GM12874 (cell line): ENCODE measurements around the gene RENBP.

Source experiments
- CTCF ChIP-seq: IDR thresholded peaks from 2 replicates; pipeline ENCODE4 v1.5.1; 2011; ENCODE audit warnings: low read depth, mild to moderate bottlenecking, control low read depth, low read length, moderate library complexity; ENCODE audit not compliant: insufficient read depth

RENBP gene

DNA sequence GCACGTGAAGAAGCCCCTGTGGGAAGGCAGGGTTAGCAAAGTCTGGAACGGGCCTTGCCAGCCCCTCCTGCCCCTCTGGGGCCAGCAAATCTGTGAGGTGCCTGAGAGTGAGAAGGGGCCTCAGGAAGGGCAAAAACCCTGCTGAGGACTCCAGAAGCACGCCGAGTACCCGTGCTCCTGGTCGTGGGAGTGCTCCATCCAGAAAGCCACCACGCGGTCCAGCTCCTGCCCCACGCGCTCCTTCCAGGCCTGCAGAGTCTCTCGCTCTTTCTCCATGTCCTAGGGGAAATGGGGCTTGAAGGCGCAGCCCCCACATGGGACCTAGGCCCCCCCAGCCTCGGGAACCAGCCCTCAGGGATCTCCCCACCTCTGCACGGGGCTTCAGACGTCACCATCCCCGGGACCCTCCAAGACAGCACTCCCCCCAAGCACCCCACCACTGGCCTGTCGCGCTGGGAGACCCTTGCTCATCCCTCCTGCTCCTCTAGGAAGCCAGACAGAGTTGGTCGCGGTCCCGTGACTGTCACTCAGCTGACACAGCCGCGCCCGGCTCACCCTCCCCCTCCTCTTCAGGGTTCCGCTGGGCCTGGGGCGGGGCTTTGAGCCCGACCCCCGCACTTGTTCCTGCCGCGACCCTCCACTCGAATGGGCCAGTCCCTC is at the start of gene RENBP:
RENBP (minus strand) TSS at position 504 of the 660 bp plus-strand sequence; CDS start at position 471, 33 bp downstream.
- no peak for TF ChIP-seq CTCF

- TF ChIP-seq CTCF: no peak
Measured at GRCh38 chrX:153993978-153994377, 49.5 kb upstream of the RENBP start.

- TF ChIP-seq CTCF: no peak
Measured at GRCh38 chrX:153993079-153993478, 48.6 kb upstream of the RENBP start.

DNA sequence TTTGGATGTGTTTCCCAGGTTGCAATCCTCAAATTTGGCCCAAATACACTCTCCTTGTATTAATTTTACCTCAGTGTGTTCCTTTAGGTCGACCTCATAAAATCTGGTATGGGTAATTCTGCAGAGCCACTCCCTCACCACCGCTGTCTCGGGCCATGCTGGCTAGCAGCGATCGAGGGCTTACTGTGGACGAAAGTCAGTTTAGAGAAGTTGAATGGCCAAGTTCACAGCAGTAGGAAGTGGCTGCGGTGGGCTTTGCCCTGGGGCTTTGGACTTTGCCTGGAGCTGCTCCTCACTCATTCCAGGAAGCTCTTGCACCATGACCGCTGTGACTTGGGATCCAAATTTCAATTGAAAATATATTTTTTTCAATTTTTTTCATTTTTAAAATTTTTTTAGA is 47.7 kb upstream of the RENBP start:
- TF ChIP-seq CTCF: no peak

DNA sequence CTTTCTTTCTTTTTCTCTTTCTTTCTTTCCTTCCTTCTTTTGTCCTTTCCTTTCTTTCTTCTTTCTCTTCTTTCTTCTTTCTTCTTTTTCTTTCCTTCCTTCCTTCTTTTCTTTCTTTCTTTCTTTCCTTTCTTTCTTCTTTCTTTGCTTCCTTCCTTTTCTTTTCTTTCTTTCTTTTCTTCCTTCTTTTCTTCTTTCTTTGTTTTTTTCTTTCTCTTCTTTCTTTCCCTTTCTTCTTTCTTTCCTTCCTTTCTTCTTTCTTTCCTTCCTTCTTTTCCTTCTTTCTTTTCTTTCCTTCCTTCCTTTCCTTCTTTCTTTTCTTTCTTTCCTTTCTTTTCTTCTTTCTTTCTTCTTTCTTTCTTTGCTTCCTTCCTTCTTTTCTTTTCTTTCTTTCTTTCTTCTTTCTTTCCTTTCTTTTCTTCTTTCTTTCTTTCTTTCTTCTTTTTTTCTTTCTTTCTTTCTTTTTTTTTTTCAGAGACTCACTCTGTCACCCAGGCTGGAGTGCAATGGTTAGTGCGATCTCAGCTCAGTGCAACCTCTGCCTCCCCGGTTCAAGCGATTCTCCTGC is 46.7 kb upstream of the RENBP start:
- TF ChIP-seq CTCF: no peak

DNA sequence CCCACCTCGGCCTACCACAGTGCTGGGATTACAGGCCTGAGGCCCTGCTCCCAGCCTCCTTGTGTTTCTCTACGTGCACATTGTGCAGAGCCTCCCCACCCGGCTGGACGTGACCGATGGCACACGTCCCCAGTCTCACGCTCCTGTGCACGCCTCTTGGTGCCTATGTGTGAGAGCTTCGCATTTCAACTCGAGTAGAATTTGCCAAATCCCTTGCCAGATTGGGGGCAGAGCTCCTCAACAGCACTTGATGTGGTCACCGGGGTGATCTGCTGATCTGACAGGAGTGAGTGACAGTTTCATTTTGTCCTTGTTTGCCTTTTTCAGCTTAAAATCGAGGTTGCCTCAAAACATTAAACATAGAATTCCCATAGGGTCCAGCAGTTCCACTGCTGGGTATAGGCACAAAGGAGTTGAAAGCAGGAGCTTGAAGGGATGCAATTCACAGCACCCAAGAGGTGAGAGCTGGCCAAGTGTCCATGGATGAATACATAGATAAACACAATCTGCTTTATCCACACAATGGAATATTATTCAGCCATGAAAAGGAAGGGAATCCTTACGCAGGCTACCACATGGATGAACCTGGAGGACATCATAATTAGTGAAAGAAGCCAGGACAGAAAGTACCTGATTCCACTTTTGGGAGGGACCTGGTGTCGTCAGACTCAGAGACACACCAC is 45.7 kb upstream of the RENBP start:
- no peak for TF ChIP-seq CTCF

DNA sequence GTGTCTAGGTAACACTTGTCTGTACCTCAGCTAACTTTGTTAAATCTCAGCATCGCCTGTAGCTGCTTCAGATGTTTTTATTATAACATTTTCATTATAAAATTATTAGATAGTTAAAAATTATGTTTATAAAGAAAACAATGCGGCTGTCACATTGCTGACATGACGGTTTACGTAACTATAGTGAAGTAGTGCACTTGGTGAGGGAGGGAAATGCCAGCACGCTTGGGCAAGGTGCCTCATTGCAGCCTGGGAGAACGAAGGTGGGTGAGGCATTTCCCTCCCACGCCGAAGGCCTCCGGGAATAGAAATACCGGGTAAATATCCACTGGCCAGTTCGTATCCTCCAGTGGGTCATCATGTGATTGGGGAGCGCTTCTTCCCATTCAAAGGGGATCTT is 44.0 kb upstream of the RENBP start:
- no peak for TF ChIP-seq CTCF
